ENCODE measurements around the gene TAS1R2. TPM values are rescaled to one million over a fixed set of nuclear protein-coding genes. Genes with fewer than 3 reads are reported as not detected.

TAS1R2 gene
- total and polyA plus RNA-seq, 2 of the 4 experiments (the other 2 are of a cell fraction): not detected

GRCh38 chr1:18868801-18869424 lies 9.5 kb upstream of the TAS1R2 start:
- H3K79me1 ChIP-seq (ENCODE audit: low read depth in 1 of 2, low read length in 2 of 2): no peaks in the 10 kb centered on the region
- DNase-seq (no peak), ATAC-seq (ENCODE audit: low read depth) (no peak)
- no peak overlapping the region for H2AK5ac ChIP-seq (ENCODE audit: low read depth, low read length)
- dilution Hi-C loops (cut with HindIII; ENCODE audit: low sequenced_read_pairs, unreplicated experiment): no loop called here
- no peak overlapping the region for H3K27ac ChIP-seq (ENCODE audit: insufficient read depth, low read length)
- no peak overlapping the region for H3K4ac ChIP-seq (ENCODE audit: low read depth, low read length)
- no peaks in the 10 kb centered on the region for H4K20me1 ChIP-seq (ENCODE audit: insufficient read depth, low read length)
- no peak overlapping the region for H2AK9ac ChIP-seq (replicated peaks; ENCODE audit: low read depth, low read length, poor library complexity)
- H3K9ac ChIP-seq (ENCODE audit: low read depth, low read length): no peak overlapping the region
- ChIA-PET POLR2A (ENCODE audit: unreplicated experiment) (no interaction called here), CTCF (no interaction called here)
- no peak overlapping the region for H3K4me3 ChIP-seq (ENCODE audit: insufficient read depth, low read depth, low read length)
- 65% methylated on average over 7 of the region's 12 CpGs; no CpG with 5 or more reads in 1 of the 2 experiments for WGBS, 2 experiments (ENCODE audit: extremely low coverage in 2 of 2, insufficient read length in 1 of 2)
- no peak overlapping the region for H2BK5ac ChIP-seq (ENCODE audit: low read depth, low read length, poor library complexity, severe bottlenecking)
- no peak overlapping the region for H3K4me2 ChIP-seq (ENCODE audit: low read depth, low read length)
- H2BK15ac ChIP-seq (ENCODE audit: low read depth, low read length): no peak overlapping the region
- H2BK120ac ChIP-seq (ENCODE audit: low read depth, low read length): no peak overlapping the region
- peaks cover 26% of the 10 kb centered on the region for H3K27me3 ChIP-seq (ENCODE audit: control insufficient read depth, insufficient read depth, low read length)
- H2BK20ac ChIP-seq (ENCODE audit: low read depth, low read length): no peak overlapping the region
- no peak overlapping the region for H4K91ac ChIP-seq (ENCODE audit: insufficient read depth, low read depth, low read length)
- TF ChIP-seq RFX5 (IDR thresholded peaks at IDR 0.05; ENCODE audit: low read depth, low read length) (no peak), MAFK (IDR thresholded peaks at IDR 0.05; ENCODE audit: low read depth, low read length) (no peak), BHLHE40 (IDR thresholded peaks at IDR 0.05; ENCODE audit: low read depth, low read length) (no peak), RAD21 (IDR thresholded peaks at IDR 0.05; ENCODE audit: low read length) (no peak), POLR2A (IDR thresholded peaks at IDR 0.05; ENCODE audit: low read depth, low read length) (no peak), ELK1 (IDR thresholded peaks at IDR 0.05; ENCODE audit: borderline replicate concordance, low read depth, low read length) (no peak), RCOR1 (IDR thresholded peaks at IDR 0.05; ENCODE audit: insufficient replicate concordance, low read length) (no peak), MXI1 (IDR thresholded peaks at IDR 0.05; ENCODE audit: borderline replicate concordance, low read depth, low read length) (no peak), CEBPB (IDR thresholded peaks at IDR 0.05; ENCODE audit: low read depth, low read length) (no peak), MAZ (IDR thresholded peaks at IDR 0.05; ENCODE audit: borderline replicate concordance, low read depth, low read length) (no peak), FOS (IDR thresholded peaks at IDR 0.05; ENCODE audit: low read depth, low read length) (no peak), USF2 (IDR thresholded peaks at IDR 0.05; ENCODE audit: low read depth, low read length) (no peak), CHD1 (IDR thresholded peaks at IDR 0.05; ENCODE audit: low read depth, low read length) (no peak), CTCF (conservative IDR thresholded peaks at IDR 0.05; ENCODE audit: low read depth, low read length) (no peak), SMC3 (IDR thresholded peaks at IDR 0.05; ENCODE audit: low read depth, low read length) (no peak), NFE2L2 (IDR thresholded peaks at IDR 0.05; ENCODE audit: low read depth, low read length) (no peak)
- H3K9me3 ChIP-seq (ENCODE audit: control insufficient read depth, insufficient read depth, low read length): no peaks in the 10 kb centered on the region
- H3K18ac ChIP-seq (ENCODE audit: low read depth, low read length): no peak overlapping the region
- no peak overlapping the region for H2AFZ ChIP-seq (replicated peaks; ENCODE audit: low read length, poor library complexity)
- BruUV-seq (replicated peaks): no TSS peak
- H3K23ac ChIP-seq (ENCODE audit: low read depth, low read length): no peak overlapping the region
- no peaks in the 10 kb centered on the region for H3K4me1 ChIP-seq (ENCODE audit: control insufficient read depth, insufficient read depth, low read length)
- no peak overlapping the region for H3K14ac ChIP-seq (replicated peaks; ENCODE audit: low read depth, low read length)
- no peak overlapping the region for H4K8ac ChIP-seq (ENCODE audit: low read depth in 2 of 2, low read length in 2 of 2)
- no peaks in the 10 kb centered on the region for H3K9me1 ChIP-seq (ENCODE audit: insufficient read depth, low read length)
- H3K36me3 ChIP-seq (ENCODE audit: control insufficient read depth, insufficient read depth, low read length): peaks cover 2% of the 10 kb centered on the region; the same call in 1 of the 2 replicates
- in situ Hi-C loops (cut with MboI; ENCODE audit: low sequenced_read_pairs): no loop called here
- no peak overlapping the region for H4K5ac ChIP-seq (ENCODE audit: low read depth, low read length)
- no peak overlapping the region for H3K56ac ChIP-seq (ENCODE audit: extremely low read depth, insufficient read depth, low read length)
- intact Hi-C loops (cut with micrococcal nuclease): no loop called here
